GM19351 (cell line): ENCODE results near the gene MLST8.

Source experiments
- ATAC-seq: cut with Tn5 transposase; IDR thresholded peaks from one replicate; pipeline ENCODE4 v1.9.1; 2021; ENCODE audit warnings: mild to moderate bottlenecking, moderate library complexity; ENCODE audit not compliant: unreplicated experiment

MLST8 gene

DNA sequence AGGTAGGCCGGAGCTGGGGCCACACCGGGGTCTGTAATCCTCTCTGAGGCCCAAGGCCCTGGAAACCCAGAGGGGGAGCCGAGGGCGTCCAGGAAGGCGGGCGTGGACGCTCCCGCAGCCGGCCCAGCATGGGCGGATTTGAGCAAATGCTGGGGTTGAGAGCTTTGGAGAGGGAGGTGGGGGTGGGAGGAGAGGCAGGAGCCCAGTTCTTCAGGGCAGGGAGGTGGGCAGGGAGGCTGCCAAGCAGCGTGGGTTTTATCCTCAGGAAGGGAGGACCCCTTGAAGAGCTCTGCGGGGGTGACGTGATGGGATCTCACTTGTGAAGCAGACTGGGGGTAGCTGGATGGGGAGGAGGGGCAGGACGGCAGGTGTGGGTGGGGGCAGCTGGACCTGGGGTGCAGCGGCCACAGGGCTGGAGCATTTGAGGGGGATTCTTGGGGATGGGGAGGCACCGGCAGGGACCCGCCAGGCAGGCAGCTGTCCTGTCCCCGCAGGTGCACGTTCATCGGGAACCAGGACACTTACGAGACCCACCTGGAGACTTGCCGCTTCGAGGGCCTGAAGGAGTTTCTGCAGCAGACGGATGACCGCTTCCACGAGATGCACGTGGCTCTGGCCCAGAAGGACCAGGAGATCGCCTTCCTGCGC, 32.4 kb upstream of the MLST8 start:
- no peak for ATAC-seq

- no peak for ATAC-seq
These were observed 31.9 kb upstream of the MLST8 start for GRCh38 chr16:2173366-2173765.

DNA sequence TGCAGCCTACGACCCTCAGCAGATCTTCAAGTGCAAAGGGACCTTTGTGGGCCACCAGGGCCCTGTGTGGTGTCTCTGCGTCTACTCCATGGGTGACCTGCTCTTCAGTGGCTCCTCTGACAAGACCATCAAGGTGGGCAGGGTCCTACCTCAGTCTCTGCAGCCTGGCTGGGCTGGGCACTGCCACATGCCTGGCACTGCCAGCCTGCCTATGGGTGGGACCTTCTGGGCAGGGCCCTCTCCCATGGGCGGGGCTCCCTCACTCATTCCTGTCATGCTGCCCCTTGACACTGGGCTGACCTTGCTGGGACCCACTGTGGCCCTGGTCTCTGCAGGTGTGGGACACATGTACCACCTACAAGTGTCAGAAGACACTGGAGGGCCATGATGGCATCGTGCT, 31.3 kb upstream of the MLST8 start:
- no peak for ATAC-seq

- no peak for ATAC-seq
These were observed 30.7 kb upstream of the MLST8 start for GRCh38 chr16:2174396-2175131.

GRCh38 chr16:2175454-2175853, 29.8 kb upstream of the MLST8 start:
- ATAC-seq, result no peak

GRCh38 chr16:2176047-2176446, 29.2 kb upstream of the MLST8 start:
- ATAC-seq, result no peak

DNA sequence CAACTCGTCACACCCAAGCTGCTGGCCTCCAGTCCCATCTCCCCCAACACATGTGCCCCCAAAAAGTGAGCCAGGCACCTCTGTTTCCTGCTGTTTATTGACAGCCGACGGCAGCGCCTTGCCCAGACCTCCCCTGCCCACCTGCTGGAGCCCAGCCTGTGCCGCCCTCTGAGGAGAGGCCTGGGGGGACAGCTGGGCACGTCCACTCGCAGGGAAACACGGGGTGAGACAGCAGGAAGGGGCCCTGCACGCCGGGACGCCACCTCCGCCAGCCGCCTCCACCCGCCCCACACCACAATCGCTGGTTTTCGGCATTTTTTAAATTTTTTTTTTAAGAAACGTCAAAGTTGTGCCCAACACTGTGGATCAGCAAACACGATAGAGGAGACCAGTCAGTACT, 28.2 kb upstream of the MLST8 start:
- ATAC-seq, result no peak

GRCh38 chr16:2177561-2177960, 27.7 kb upstream of the MLST8 start:
- no peak for ATAC-seq

GRCh38 chr16:2178321-2179106, 26.7 kb upstream of the MLST8 start:
- ATAC-seq, result no peak

DNA sequence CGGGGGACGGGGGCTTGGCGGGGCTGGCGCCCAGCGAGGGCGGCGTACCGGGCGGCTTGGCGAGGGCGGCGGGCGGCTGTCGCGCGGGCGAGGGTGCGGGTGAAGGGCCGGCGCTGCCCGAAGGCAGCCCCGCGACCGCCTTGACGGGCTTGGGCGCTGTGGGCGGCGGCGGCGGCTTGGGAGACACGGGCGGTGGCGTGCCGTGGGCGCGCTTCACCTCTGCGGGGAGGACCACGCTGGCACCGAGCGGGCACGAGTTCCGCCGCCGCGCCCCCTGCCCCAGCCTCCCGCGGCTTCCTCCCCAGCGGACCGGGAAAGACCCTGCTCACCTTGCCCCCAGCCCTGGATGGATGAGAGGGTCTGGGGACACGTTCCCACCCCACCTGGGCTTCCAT, 26.1 kb upstream of the MLST8 start:
- ATAC-seq, result no peak

DNA sequence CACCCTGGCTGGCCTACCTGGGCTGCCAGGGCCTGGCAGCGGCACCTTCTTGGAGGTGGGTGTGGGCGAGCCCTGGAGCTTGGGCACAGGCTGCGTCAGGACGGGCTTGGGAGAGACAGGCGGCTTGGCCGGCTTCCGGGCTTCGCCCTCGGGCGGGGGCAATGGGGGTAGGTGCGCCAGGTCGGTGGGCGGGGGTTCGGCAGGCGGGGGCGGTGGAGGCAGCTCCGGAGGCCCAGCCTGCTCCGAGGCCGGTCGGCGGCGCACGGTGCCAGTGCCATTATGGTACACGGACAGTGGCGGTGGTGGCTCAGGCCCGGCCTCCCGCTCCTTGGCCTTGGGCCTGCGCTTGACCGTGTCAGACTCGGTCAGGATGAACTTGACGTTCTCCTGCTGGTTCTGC, 25.7 kb upstream of the MLST8 start:
- no peak for ATAC-seq

GRCh38 chr16:2180461-2180860, 24.8 kb upstream of the MLST8 start:
- ATAC-seq, result no peak

DNA sequence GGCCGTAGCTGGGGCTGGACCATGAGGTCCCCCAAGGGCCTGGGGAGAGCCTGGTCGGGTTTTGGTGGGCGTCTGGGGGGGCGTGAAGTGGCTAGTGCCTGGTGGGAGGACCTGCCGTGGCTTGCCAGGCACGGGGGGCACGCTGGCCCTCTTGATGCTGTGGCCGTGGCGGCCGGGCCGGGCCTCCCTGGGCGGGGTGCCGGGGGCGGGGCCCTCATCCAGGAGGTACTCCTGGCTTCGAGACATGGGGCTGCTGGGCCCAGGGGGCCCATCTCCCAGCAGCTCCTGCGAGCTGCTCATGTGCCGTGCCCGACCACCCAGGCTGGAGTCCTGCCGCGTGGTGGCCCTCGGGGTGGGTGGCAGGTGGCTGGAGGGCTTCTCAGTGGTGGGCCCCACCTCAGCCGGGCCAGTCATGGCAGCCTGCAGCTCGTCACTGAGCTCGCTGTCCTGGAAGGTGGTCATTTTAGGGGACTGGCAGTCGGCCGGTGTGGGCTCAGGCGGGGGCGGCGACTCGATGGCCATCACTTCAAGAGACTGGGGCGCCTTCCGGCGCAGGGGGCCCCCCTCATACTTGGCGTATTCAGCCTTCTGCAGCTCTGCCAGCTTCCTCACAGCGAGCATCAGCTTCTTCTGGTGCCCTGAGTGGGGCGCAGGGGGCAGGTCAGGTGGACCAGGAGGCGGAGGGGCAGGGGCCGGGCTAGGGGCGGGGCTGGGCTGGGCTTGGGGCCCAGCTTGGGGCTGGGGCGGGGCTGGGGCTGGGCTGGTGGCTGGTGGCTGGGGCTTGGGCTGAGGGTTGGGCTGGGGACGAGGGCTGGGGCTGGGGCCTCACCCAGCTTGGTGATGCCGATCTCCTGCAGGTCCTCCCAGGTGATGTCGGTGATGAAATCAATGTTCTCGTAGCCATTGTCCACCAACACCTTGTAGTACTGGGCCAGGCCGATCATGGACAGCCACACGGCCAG, 24.0 kb upstream of the MLST8 start:
- ATAC-seq, result no peak

DNA sequence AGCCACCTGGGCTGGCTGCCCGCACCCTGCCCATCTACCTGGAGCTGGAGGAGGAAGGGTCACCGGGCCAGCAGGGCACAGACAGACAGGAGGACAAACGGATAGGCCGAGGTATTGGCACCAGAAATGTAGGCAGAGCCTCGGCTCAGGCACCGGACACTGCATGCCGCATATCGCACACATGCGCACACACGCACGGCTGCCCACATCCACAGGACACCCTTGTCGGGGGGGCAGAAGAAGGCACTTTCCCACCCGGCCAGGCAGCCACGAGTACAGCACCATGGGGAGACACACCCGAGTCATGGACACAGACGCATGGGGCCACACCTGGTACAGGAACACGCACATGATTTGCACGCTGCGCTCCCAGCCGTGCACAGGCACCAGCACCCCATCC, 23.3 kb upstream of the MLST8 start:
- ATAC-seq, result no peak

DNA sequence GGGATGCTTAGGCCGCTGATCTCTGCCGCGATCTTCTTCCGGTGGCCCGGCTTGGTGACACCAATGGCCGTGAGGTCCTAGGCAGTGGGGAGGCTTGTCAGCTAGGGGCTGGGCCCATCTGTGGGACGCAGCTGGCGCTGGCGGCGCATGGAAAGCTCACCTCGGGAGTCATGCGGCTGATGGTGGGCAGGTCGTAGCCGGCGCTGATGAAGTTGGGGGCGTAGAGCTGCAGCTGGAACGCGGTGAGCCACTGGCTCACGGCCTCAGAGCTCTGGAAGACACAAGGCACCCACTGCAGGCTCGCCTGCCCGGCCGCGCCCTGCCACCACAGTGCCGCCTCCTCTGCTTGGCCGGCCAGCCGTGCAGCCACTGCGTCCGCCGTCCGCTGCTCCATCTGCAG, 21.6 kb upstream of the MLST8 start:
- ATAC-seq, result no peak

DNA sequence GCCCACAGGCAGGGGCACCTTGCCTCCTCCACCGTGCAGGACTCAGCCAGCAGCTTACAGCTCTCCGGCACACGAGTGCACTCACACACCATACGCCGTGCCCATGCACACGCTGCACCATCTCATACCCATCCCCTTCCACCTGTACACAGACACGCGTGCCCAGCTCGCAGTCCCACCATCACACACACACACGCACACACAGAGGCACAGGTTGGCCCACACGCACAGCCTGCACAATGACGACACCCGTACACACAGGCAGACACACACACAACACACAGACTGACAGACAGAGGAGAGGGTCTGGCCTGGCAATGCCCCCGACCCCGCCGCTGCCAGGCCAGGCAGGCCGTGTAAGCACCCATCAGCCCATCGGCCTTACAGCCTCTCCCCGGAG, 20.9 kb upstream of the MLST8 start:
- ATAC-seq, result no peak

- no peak for ATAC-seq
These were observed 20.3 kb upstream of the MLST8 start for GRCh38 chr16:2184962-2185361.

DNA sequence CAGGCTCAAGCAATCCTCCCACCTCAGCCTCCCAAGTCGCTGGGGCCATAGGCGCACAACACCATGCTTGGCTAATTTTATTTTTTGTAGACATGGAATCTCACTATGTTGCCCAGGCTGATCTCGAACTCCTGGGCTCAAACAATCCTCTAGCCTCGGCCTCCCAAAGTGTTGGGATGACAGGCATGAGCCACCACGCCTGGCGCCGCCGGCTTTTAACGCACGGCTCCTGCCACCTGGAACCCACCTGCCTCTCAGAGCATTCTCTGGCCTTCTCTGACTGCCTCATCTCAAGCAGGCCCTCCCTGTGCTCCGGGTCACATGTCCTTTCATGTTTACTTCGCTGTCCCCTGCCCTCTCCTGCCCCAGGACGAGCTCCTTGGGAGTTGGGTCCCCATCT, 19.2 kb upstream of the MLST8 start:
- no peak for ATAC-seq

GRCh38 chr16:2186505-2186904, 18.7 kb upstream of the MLST8 start:
- ATAC-seq, result no peak

GRCh38 chr16:2187212-2187611, 18.0 kb upstream of the MLST8 start:
- ATAC-seq, result no peak

DNA sequence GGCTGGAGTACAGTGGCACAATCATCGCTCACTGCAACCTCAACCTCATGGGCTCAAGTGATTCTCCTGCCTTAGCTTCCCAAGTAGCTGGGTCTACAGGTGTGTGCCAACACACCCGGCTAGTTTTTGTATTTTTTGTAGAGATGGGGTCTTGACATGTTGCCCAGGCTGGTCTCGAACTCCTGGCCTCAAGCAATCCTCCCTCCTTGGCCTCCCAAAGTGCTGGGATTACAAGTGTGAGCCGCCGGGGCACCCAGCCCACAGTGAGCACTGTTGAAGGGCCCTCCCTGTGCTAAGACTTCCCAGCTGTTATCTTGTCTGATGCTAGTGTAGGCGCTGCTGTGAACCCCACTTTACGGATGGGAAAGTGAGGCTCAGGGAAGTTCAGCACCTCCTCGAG, 16.9 kb upstream of the MLST8 start:
- ATAC-seq, result no peak
